Activated CD8-positive, alpha-beta memory T cell treated with anti-CD3 and anti-CD28 coated beads for 36 hours (primary cell): ENCODE measurements around the gene COL6A2. TPM values are rescaled to one million over a fixed set of nuclear protein-coding genes. Genes with fewer than 3 reads are reported as not detected.
"Not testable (repeated sequence)": the region's sequence is repeated elsewhere in the genome, so short reads cannot be mapped to it uniquely, and the experiment has no call there.

ENCODE experiments used
- CTCF ChIA-PET: fragments of 350-600 bp; sonication (Branson Sonifier 250); formaldehyde crosslinking; loops from one replicate; lab custom pipeline; 2021; ENCODE audit warnings: antibody characterized with exemption; lab: Charles Lee
- POLR2A ChIA-PET: fragments of 350-600 bp; sonication (Branson Sonifier 250); formaldehyde crosslinking; loops from one replicate; lab custom pipeline; 2021; ENCODE audit warnings: antibody characterized with exemption; lab: Charles Lee
- total RNA-seq, 2 experiments: library from RNA; stranded (reverse); gene quantifications; one replicate each; pipeline ENCODE4 v1.2.3, GENCODE V29; 2021

The COL6A2 gene
- total RNA-seq, 2 experiments from 2014 or later = 12.7 to 13.9 TPM

GRCh38 chr21:46157987-46158451, 60.1 kb downstream of the COL6A2 start:
- CTCF ChIA-PET = interaction anchor here (0.9 kb wide), 1 partner anchor 14 kb away, joined by 4 read pairs; no protein-coding TSS in a partner anchor
- POLR2A ChIA-PET = no interaction called here

GRCh38 chr21:46158666-46159300, 60.9 kb downstream of the COL6A2 start:
- POLR2A ChIA-PET = no interaction called here
- CTCF ChIA-PET = interaction anchor here (0.9 kb wide), 1 partner anchor 15 kb away, joined by 4 read pairs; no protein-coding TSS in a partner anchor

- ChIA-PET CTCF (no interaction called here), POLR2A (no interaction called here)
Observed at GRCh38 chr21:46159390-46159789, 61.5 kb downstream of the COL6A2 start.

GRCh38 chr21:46159841-46160656, 62.1 kb downstream of the COL6A2 start:
- CTCF ChIA-PET = no interaction called here
- POLR2A ChIA-PET = no interaction called here

- POLR2A ChIA-PET = no interaction called here
- CTCF ChIA-PET = no interaction called here
Observed at GRCh38 chr21:46160657-46160906, 62.7 kb downstream of the COL6A2 start.

- POLR2A ChIA-PET = no interaction called here
- CTCF ChIA-PET = interaction anchor here (0.6 kb wide), 1 partner anchor 41 kb away, joined by 3 read pairs; no protein-coding TSS in a partner anchor
Observed at GRCh38 chr21:46160907-46161632, 63.2 kb downstream of the COL6A2 start.

- ChIA-PET POLR2A (no interaction called here), CTCF (interaction anchor here (0.6 kb wide), 2 partner anchors 16 to 40 kb away, joined by 3 read pairs; no protein-coding TSS in a partner anchor)
Observed at GRCh38 chr21:46161633-46162592, 64.0 kb downstream of the COL6A2 start.

GRCh38 chr21:46163380-46163779, 65.5 kb downstream of the COL6A2 start:
- POLR2A ChIA-PET = no interaction called here
- CTCF ChIA-PET = no interaction called here

- ChIA-PET CTCF (interaction anchor here (1.7 kb wide), 1 partner anchor 60 kb away, joined by 4 read pairs; no protein-coding TSS in a partner anchor), POLR2A (no interaction called here)
Observed at GRCh38 chr21:46165098-46165497, 67.2 kb downstream of the COL6A2 start.

- CTCF ChIA-PET = no interaction called here
- POLR2A ChIA-PET = no interaction called here
Observed at GRCh38 chr21:46168238-46168637, 70.3 kb downstream of the COL6A2 start.

- ChIA-PET CTCF (no interaction called here), POLR2A (no interaction called here)
Observed at GRCh38 chr21:46168659-46169386, 70.9 kb downstream of the COL6A2 start.

- CTCF ChIA-PET, POLR2A ChIA-PET: not testable (repeated sequence)
Observed at GRCh38 chr21:46170436-46171193, 72.7 kb downstream of the COL6A2 start.

- CTCF ChIA-PET = no interaction called here
- POLR2A ChIA-PET = no interaction called here
Observed at GRCh38 chr21:46171585-46171984, 73.7 kb downstream of the COL6A2 start.

- ChIA-PET CTCF (no interaction called here), POLR2A (no interaction called here)
Observed at GRCh38 chr21:46171996-46172862, 74.3 kb downstream of the COL6A2 start.

GRCh38 chr21:46172863-46173528, 75.1 kb downstream of the COL6A2 start:
- CTCF ChIA-PET = no interaction called here
- POLR2A ChIA-PET = no interaction called here

GRCh38 chr21:46173573-46173972, 75.7 kb downstream of the COL6A2 start:
- CTCF ChIA-PET = no interaction called here

More at GRCh38 chr21:46173573-46173972, 75.7 kb downstream of the COL6A2 start:
- POLR2A ChIA-PET = no interaction called here
